Measurements from ENCODE around the gene FHIT.

The FHIT gene

GRCh38 chr3:61251174-61251972 is at the start of gene FHIT:
TSS of gene FHIT (minus strand) at chr3:61251452.
- peak; percentile 98 for DNase-seq

GRCh38 chr3:61300786-61301185 is 49.5 kb upstream of the FHIT start:
- DNase-seq = no peak

- DNase-seq = no peak
Observed at GRCh38 chr3:61300006-61300380, 48.7 kb upstream of the FHIT start.

GRCh38 chr3:61299343-61300005 is 48.2 kb upstream of the FHIT start:
- no peak for DNase-seq

GRCh38 chr3:61297821-61298220 is 46.6 kb upstream of the FHIT start:
- no peak for DNase-seq

GRCh38 chr3:61288446-61288845 is 37.2 kb upstream of the FHIT start:
- DNase-seq = no peak

GRCh38 chr3:61283876-61284275 is 32.6 kb upstream of the FHIT start:
- DNase-seq = no peak

- no peak for DNase-seq
Observed at GRCh38 chr3:61278713-61279112, 27.5 kb upstream of the FHIT start.

GRCh38 chr3:61277411-61277810 is 26.2 kb upstream of the FHIT start:
- DNase-seq = no peak

GRCh38 chr3:61269435-61269834 is 18.2 kb upstream of the FHIT start:
- DNase-seq = no peak

GRCh38 chr3:61268644-61269043 is 17.4 kb upstream of the FHIT start:
- DNase-seq = no peak

- DNase-seq = no peak
Observed at GRCh38 chr3:61264281-61264680, 13.0 kb upstream of the FHIT start.

GRCh38 chr3:61257148-61257547 is 5.9 kb upstream of the FHIT start:
- no peak for DNase-seq

GRCh38 chr3:61253756-61254155 is 2.5 kb upstream of the FHIT start:
- DNase-seq = no peak

- no peak for DNase-seq
Observed at GRCh38 chr3:61252836-61253235, 1.6 kb upstream of the FHIT start.

GRCh38 chr3:61250784-61251173 is 473 bp downstream of the FHIT start:
- DNase-seq = peak; percentile 45

GRCh38 chr3:61248496-61248895 is 2.8 kb downstream of the FHIT start:
- DNase-seq = no peak

GRCh38 chr3:61247191-61247590 is 4.1 kb downstream of the FHIT start:
- DNase-seq = no peak

GRCh38 chr3:61239871-61240270 is 11.4 kb downstream of the FHIT start:
- peak; percentile 54 for DNase-seq

- DNase-seq = no peak
Observed at GRCh38 chr3:61237858-61238257, 13.4 kb downstream of the FHIT start.

GRCh38 chr3:61236556-61236955 is 14.7 kb downstream of the FHIT start:
- no peak for DNase-seq

GRCh38 chr3:61233746-61234145 is 17.5 kb downstream of the FHIT start:
- DNase-seq = no peak

- no peak for DNase-seq
Observed at GRCh38 chr3:61231693-61232092, 19.6 kb downstream of the FHIT start.

- no peak for DNase-seq
Observed at GRCh38 chr3:61227799-61228198, 23.5 kb downstream of the FHIT start.
